Fibroblast of upper back skin (primary cell): ENCODE measurements around the gene MAPKAPK2.

Experiments used
- DNase-seq: peaks from one replicate; pipeline ENCODE4 v3.0.0-alpha.2; 2013

The MAPKAPK2 gene

DNA sequence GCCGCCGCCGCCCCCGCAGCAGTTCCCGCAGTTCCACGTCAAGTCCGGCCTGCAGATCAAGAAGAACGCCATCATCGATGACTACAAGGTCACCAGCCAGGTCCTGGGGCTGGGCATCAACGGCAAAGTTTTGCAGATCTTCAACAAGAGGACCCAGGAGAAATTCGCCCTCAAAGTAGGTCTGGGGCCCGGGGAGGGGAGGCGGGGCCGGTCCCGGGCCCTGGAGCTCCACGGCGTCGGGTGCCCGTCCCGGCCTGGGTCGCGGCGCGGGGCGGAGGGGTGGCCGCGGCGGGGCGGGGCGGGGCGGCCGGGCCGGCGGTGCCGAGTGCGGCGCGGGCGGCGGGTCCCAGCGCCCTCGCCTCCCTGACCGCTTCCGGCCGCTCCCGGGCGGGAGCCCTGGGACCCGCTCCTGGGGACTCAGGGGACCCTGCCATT lies 646 bp downstream of the MAPKAPK2 start:
- no peak for DNase-seq

GRCh38 chr1:206685769-206686477 lies 1.2 kb downstream of the MAPKAPK2 start:
- DNase-seq = peak; percentile 69

- DNase-seq = no peak
Observed at GRCh38 chr1:206686478-206687249, 2.0 kb downstream of the MAPKAPK2 start.

DNA sequence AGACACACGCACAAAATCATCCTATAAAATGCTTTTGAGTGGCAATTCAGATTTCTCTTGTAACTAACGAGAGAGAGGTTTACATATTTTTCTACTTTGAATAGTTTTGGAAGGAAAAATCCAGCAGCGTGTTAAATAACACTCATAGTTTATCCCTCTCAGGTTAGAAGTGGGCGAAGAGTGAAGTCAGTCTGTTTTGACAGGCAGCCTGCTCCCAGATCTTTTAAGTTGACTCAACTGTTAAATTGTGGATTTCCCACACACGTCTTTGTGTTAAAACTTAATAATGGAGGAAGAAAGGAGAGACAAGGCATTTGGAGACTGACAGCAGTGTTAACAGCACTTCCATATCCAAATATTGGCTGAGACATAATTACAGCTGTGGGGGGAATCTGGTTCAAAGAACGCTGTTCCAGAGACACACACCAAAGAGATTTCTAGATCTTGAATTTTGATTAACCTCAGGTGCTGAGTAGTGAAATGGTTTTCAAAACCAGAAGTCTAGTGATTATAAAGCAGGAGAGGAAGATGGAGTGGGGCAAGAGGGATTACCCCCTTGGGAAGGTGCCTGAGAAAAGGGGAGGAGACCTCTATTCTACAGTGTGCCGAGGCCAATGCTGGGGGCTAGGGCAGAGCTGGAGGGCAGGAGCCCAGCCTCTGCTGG lies 2.7 kb downstream of the MAPKAPK2 start:
- no peak for DNase-seq

DNA sequence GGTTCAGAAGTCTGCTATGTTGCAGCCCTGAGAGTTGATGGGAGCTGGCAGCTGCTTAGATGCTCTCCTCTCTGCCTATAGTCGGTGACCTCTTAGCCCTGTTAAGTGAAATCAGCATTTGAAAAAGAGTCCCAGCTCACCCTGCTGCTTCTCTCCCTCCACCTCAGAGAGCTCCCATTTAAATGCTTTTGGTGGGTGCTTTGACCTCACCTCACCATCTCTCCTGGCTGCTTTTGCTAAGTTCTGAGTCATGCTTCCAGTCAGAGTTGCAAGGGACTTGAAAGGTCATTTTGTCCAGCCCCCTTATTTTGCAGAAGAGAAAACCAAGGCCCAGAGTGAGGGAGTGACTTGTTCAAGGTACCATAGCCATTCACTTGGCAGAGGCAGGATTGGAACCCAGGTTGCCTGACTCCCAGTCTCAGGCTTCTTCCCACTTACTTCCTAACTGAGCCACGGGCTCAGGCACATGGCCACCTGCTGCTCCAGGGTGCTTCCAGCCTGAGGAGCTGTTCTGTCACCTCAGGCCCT lies 3.3 kb downstream of the MAPKAPK2 start:
- no peak for DNase-seq

DNA sequence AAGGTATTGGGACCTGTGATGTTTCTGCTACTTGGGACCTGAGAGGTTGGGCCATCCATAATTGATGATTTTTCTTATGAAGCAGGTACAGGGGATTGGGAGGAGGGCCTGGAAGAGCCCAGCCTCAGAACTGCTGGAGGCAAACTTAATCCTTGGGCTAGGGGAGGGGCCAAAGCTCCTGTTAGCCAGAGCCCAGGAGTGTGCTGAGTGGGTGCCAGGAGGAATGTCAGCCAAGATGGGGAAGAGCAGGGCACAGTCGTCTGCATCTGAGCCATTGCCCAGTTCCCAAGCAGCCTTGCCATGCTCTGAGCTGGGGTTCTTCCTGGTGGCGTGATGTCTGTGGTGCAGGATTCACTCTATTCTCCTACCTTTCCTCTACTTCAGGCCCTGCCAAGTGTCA lies 5.8 kb downstream of the MAPKAPK2 start:
- DNase-seq = no peak

DNA sequence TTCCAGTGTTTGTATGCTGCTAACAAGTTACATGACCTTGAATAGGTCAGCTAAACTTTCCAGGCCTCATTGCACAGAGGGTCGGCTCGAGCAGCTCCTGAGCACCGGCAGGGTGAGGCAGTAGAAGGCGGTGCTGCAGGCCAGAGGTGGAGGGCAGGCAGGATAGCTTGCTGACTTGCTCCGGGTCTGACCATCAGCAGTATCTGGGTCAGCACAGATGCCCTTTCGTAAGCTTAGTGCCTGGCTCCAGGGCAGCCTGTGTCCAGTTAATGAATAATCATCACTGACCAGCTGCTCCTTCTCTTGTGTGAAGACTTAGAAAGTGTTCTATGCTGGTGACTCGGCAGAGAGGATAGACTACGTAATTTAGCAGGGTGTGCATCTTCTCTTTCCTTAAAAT lies 6.9 kb downstream of the MAPKAPK2 start:
- DNase-seq = no peak

DNA sequence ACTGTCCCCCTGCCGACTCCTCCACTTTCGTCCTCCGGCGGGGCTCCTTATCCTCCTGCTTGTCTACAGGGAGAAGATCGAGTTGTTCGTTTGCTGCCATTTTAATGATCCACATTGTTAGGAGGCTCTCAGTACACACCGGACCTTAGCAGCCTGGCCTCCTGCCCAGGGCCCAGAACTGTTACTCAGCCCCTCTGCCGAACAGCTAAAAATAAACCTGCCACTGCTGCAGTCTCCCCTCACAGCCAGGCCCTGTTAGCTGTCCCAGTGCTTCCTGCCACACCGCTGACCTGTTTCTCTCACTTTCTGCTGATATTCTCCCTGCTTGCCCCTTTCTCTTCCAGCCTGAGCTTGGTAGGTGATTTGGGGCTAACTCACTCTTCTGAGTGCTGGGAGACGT lies 8.3 kb downstream of the MAPKAPK2 start:
- DNase-seq = peak; percentile 72

GRCh38 chr1:206693592-206693991 lies 8.9 kb downstream of the MAPKAPK2 start:
- no peak for DNase-seq

DNA sequence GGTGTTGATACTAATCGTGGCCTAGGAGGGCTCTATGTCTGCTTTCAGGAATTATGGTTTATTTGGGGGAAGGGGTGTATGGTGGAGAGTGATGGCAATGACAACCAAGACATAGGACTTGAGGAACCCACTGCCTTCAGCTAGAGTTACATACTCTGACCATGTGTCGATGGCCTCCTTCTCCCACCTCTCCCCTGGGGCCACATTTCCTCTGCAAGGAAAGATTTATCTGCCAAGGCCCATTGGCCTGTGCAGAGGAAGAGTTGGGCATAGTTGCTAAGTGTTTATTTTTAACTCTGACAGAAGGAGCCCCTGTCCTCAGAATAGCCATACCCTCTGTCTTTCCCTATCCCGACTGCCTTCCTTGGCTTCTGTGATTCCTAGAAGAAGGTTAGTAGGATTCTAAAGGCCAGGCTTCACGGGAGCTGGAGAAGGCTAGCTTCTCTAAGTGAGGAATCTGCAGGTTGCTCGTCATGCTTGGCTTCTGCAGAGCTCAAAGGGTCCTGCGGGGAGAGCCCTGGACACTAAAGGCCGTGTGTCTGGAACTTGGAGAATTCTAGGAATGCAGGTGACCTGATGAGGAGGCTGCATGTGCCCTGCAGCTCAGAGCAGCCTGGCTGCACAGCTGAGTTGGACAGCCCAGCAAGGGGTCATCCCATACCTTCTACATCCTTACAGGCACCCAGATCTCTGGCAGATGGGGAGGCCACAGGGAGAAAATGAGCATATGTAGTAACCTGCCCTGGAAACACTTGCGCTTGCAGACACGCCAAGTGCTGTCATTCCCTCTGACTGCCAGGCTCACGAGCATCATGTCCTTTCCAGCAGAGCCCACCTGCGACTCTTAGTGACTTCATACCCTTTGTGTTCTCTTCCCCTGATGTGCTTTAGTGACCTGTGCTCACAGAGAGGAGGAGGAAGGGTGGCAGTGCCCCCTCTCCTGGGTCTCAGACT lies 9.7 kb downstream of the MAPKAPK2 start:
- no peak for DNase-seq

DNA sequence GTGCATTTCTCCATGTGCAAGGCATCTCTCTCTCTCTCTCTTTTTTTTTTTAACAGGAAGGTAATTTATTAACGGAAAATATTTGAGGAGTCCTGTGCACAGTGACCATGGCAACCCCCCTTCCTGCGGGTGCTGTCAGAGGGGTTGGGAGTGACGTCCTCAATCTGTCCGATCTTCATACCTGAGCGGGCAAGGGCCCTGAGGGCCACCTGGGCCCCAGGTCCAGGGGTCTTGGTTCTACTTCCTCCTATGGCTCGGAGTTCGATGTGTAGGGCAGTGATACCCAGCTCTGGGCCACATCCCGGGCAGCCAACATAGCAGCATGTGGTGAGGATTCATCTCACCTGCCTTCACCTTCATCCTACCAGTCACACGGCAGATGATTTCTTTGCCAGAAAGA lies 11.0 kb downstream of the MAPKAPK2 start:
- no peak for DNase-seq

DNA sequence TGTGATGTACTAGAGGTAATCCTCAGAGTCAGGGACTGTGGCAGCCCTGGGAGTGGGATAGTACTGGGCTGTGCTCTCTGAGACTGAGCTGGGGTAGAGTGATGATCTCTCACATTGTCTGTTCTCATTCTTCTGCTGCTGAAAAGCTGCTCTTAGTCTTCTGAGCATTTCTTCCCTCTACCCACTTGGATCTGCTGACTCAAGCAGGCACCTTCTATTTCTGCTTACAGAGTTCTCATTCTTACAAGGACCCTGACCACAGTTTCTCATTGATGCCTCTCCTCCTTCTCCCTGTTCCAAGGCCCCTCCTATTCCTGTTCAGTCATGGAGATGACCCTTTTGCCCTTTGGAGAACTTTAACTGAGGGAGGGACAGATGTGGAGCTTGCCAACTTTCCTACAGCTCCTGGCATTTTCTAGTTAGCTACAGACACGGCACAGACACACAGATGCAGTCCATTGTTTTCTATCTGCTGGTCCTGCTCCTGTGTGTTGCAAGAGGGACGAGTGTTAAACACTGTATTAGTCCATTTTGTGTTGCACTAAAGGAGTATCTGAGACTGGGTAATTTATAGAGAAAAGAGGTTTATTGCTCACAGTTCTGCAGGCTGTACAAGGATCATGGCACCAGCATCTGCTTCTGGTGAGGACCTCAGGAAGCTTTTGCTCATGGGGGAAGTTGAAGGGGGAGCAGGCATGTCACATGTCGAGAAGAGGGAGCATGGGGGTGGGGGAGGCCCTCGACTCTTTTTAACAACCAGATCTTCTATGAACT lies 12.3 kb downstream of the MAPKAPK2 start:
- no peak for DNase-seq

- no peak for DNase-seq
Observed at GRCh38 chr1:206698011-206698410, 13.3 kb downstream of the MAPKAPK2 start.

GRCh38 chr1:206699000-206699586 lies 14.4 kb downstream of the MAPKAPK2 start:
- no peak for DNase-seq

DNA sequence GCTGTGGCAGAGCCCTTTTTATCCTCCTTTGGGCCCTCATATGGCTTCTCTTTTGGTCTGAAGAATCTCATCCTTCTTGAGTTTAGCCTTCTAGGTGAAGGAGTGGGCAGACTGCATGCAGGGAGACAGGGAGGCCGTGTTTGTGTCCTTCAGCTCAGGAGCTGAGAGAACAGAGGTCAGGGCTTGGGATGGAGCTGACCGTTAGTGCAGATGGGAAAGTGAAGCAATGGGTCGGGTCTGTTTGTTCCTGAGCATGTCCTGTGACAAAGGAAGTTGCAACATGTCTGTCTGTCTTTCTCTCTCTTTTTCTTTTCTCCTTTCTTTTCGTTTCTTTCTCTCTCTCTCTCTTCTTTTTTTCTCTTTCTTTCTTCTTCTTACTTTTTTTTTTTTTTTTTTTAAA lies 14.9 kb downstream of the MAPKAPK2 start:
- no peak for DNase-seq

DNA sequence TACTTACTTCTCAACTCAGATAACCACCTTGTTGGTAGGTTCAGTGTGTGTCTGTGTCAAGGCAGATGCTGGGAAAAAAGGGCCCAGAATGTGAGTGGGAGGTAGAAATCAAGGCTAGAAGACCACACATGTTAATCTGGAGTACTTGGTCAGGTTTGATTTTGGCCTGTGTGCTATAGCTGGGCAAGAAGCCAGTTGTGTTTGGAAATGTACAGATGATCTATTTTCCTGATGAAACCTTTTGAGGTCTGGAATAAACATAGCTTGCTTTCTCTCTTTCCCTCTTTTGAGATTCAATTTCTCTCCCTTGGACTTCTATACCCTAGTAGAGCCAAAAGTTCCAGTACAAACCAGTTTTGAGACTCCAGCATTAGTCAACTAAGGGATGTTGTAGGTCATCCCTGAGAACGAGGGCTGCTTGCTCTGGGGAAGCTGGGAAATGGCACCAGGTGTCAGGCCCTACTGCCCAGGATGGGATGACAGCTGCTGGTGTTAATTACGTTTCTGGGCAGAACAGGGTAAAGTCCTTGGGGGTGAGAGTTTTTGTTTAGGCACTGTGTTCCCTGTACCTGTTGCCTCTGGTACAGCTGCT lies 15.8 kb downstream of the MAPKAPK2 start:
- DNase-seq = peak; percentile 44

- DNase-seq = no peak
Observed at GRCh38 chr1:206702260-206702659, 17.6 kb downstream of the MAPKAPK2 start.

- no peak for DNase-seq
Observed at GRCh38 chr1:206702803-206703202, 18.1 kb downstream of the MAPKAPK2 start.

GRCh38 chr1:206703661-206704060 lies 19.0 kb downstream of the MAPKAPK2 start:
- peak; percentile 55 for DNase-seq

DNA sequence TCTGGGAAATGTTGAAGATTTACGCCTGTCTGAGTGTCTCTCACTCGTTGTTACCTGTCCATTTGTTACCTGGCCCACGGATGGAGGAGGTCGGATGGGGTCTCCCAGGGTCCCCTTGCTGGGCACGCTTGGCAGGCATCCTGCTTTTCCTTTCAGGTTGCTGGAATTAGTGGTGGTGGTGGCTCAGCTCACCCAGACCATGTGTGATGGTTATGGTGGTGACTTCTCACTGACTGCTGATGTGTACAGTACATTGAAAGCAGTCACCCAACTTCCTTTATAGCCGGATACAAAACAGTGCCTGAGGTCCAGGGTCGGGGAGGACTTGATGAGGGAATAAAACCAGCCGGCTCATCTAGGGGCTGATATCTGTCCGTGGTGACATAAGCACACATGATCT lies 19.5 kb downstream of the MAPKAPK2 start:
- DNase-seq = no peak

- DNase-seq = peak; percentile 73
Observed at GRCh38 chr1:206705191-206705590, 20.5 kb downstream of the MAPKAPK2 start.
